Endothelial cell of umbilical vein (primary cell): ENCODE data around the gene H1-8. TPM values are rescaled to one million over a fixed set of nuclear protein-coding genes. Genes with fewer than 3 reads are reported as not detected.

Source experiments
- BruUV-seq: library from RNA; stranded (reverse); fragments of 400-500 nt; replicated peaks from 2 replicates; lab custom pipeline; 2021; lab: Mats Ljungman, UMichigan
- CTCF ChIA-PET: fragments of 300-600, 350-600 bp; sonication (Branson Sonifier 250); formaldehyde crosslinking; loops from one replicate; lab custom pipeline; 2021; ENCODE audit warnings: antibody characterized with exemption, inconsistent platforms; lab: Charles Lee
- POLR2A ChIA-PET: fragments of 300-600, 350-600 bp; sonication (Branson Sonifier 250); formaldehyde crosslinking; loops from one replicate; lab custom pipeline; 2021; ENCODE audit warnings: antibody characterized with exemption, inconsistent platforms; lab: Charles Lee
- DNase-seq: peaks from one replicate; pipeline ENCODE4 v3.0.0-alpha.2; 2011; ENCODE audit warnings: low read depth, low spot score
- FAIRE-seq: peaks from 2 replicates; lab custom pipeline; 2011; peaks lifted over from hg19 to GRCh38; lab: Jason Lieb, UNC
- H2AFZ ChIP-seq: 2 replicates; pipeline ENCODE4 v1.6.0; 2012; ENCODE audit warnings: low read depth, low read length, control low read depth, inconsistent platforms
- H3K27ac ChIP-seq: 2 replicates; pipeline ENCODE4 v1.5.1; 2011; ENCODE audit warnings: low read depth, mild to moderate bottlenecking, control low read depth, low read length, moderate library complexity; ENCODE audit not compliant: insufficient read depth
- H3K27me3 ChIP-seq, 2 experiments: 2 replicates each; pipeline versions ENCODE4 v1.6.0 to v1.6.1; 2011; ENCODE audit warnings: low read length in 2 of 2, mixed read lengths in 1 of 2; ENCODE audit not compliant: control insufficient read depth in 2 of 2, insufficient read depth in 2 of 2
- H3K36me3 ChIP-seq, 2 experiments: 2 replicates in 1 of 2; 3 replicates in 1 of 2; pipeline ENCODE4 v1.5.1; 2011; ENCODE audit warnings: low read length in 2 of 2, mild to moderate bottlenecking in 1 of 2, moderate library complexity in 1 of 2; ENCODE audit not compliant: control insufficient read depth in 2 of 2, insufficient read depth in 2 of 2; ENCODE audit errors: extremely low read depth in 1 of 2
- H3K4me1 ChIP-seq: 3 replicates; pipeline ENCODE4 v1.5.1; 2011; ENCODE audit warnings: mild to moderate bottlenecking, low read length; ENCODE audit not compliant: control insufficient read depth, insufficient read depth; ENCODE audit errors: extremely low read depth
- H3K4me2 ChIP-seq: 2 replicates; pipeline ENCODE4 v1.6.1; 2011; ENCODE audit warnings: low read length, control low read depth, mixed read lengths; ENCODE audit not compliant: insufficient read depth
- H3K4me3 ChIP-seq, 3 experiments: fragments of 200-600 bp in 1 of 3; sonication (generic), shearing (Covaris generic) in 1 of 3; replicated peaks in 1 of 3; 2 replicates each; pipeline ENCODE4 v1.5.1; 2011 to 2016; ENCODE audit warnings: control low read depth in 3 of 3, low read length in 3 of 3, mild to moderate bottlenecking in 2 of 3, inconsistent platforms in 1 of 3, low read depth in 1 of 3, moderate library complexity in 1 of 3; ENCODE audit not compliant: insufficient read depth in 1 of 3
- H3K79me2 ChIP-seq: 2 replicates; pipeline ENCODE4 v1.6.0; 2012; ENCODE audit warnings: low read length, inconsistent platforms; ENCODE audit not compliant: control insufficient read depth, insufficient read depth
- H3K9ac ChIP-seq: replicated peaks from 2 replicates; pipeline ENCODE3; 2011; ENCODE audit warnings: low read length, control low read depth; ENCODE audit not compliant: insufficient read depth; ENCODE audit errors: extremely low read depth
- H3K9me1 ChIP-seq: replicated peaks from 3 replicates; pipeline ENCODE4 v1.6.0; 2011; ENCODE audit warnings: mild to moderate bottlenecking, low read length; ENCODE audit not compliant: control insufficient read depth, insufficient read depth; ENCODE audit errors: extremely low read depth
- H3K9me3 ChIP-seq: replicated peaks from 2 replicates; pipeline ENCODE4 v1.5.1; 2012; ENCODE audit warnings: low read length, inconsistent platforms; ENCODE audit not compliant: control insufficient read depth, insufficient read depth
- H4K20me1 ChIP-seq: replicated peaks from 2 replicates; pipeline ENCODE3; 2011; ENCODE audit warnings: mild to moderate bottlenecking, low read length; ENCODE audit not compliant: control insufficient read depth, insufficient read depth; ENCODE audit errors: extremely low read depth
- CTCF ChIP-seq, 2 donors: IDR thresholded peaks; 1 replicate in 1 of 2; 2 replicates in 1 of 2; pipeline ENCODE4 v1.5.1; 2011; ENCODE audit warnings: low read length in 2 of 2, mild to moderate bottlenecking in 2 of 2, moderate library complexity in 2 of 2, control low read depth in 1 of 2, inconsistent platforms in 1 of 2, low read depth in 1 of 2; ENCODE audit not compliant: insufficient read depth in 1 of 2; ENCODE audit errors: extremely low read depth in 1 of 2
- EZH2 ChIP-seq: IDR thresholded peaks from 2 replicates; pipeline ENCODE4 v1.6.1; 2012; ENCODE audit warnings: borderline replicate concordance, low read depth, mild to moderate bottlenecking, moderate library complexity, low read length, inconsistent platforms; ENCODE audit not compliant: severe bottlenecking
- FOS ChIP-seq: IDR thresholded peaks from 2 replicates; pipeline ENCODE4 v1.6.1; 2011; ENCODE audit warnings: mild to moderate bottlenecking, low read length, moderate library complexity, borderline replicate concordance; ENCODE audit not compliant: insufficient read depth
- GATA2 ChIP-seq: IDR thresholded peaks from 2 replicates; pipeline ENCODE4 v1.7.0; 2011; ENCODE audit warnings: low read depth, mild to moderate bottlenecking, moderate library complexity, mixed read lengths, low read length; ENCODE audit not compliant: insufficient read length, insufficient read depth
- JUN ChIP-seq: IDR thresholded peaks from 2 replicates; pipeline ENCODE4 v1.6.1; 2011; ENCODE audit warnings: borderline replicate concordance, low read depth; ENCODE audit not compliant: insufficient read length, insufficient read depth
- MAX ChIP-seq: IDR thresholded peaks from 2 replicates; pipeline ENCODE4 v1.6.1; 2011; ENCODE audit not compliant: insufficient read depth, insufficient read length
- MYC ChIP-seq: IDR thresholded peaks from one replicate; pipeline ENCODE4 v1.6.1; 2011; ENCODE audit warnings: mild to moderate bottlenecking, low read depth, low read length
- POLR2A ChIP-seq: IDR thresholded peaks from 2 replicates; pipeline ENCODE4 v1.6.1; 2012; ENCODE audit warnings: low read depth, mild to moderate bottlenecking, control low read depth, low read length
- POLR2AphosphoS5 ChIP-seq: IDR thresholded peaks from 2 replicates; pipeline ENCODE4 v1.6.1; 2012; ENCODE audit warnings: low read depth, mild to moderate bottlenecking, control low read depth, low read length, moderate library complexity; ENCODE audit not compliant: insufficient read depth
- dilution Hi-C: fragments of 300-500 bp; cut with MboI; formaldehyde crosslinking; loops from one replicate; pipeline ENCODE4 v1.15.0; 2019; ENCODE audit warnings: low sequenced_read_pairs; ENCODE audit not compliant: extremely low pct_ligation_motif_present
- intact Hi-C: fragments of 100-400 bp; cut with micrococcal nuclease; formaldehyde crosslinking; loops from one replicate; pipeline ENCODE4 v1.10.0; 2022
- polyA plus RNA-seq, 4 experiments: library from polyadenylated mRNA; depleted of rRNA in 3 of 4; stranded (reverse) in 3 of 4; unstranded in 1 of 4; fragments of >200 nt; gene quantifications; 2 replicates each; pipeline versions ENCODE4 v1.2.1 to v1.2.3, GENCODE V29; 2011 to 2012; ENCODE audit warnings: missing spikeins in 1 of 4
- total RNA-seq: library from RNA; stranded (reverse); gene quantifications from 2 replicates; pipeline ENCODE4 v1.2.3, GENCODE V29; 2021

The H1-8 gene
- total and polyA plus RNA-seq, 2 donors (not counting 3 experiments of a cell fraction or from before 2014, with no cell fraction given) = not detected

GRCh38 chr3:129562803-129563202 is 19.8 kb downstream of the H1-8 start:
- POLR2A ChIA-PET = no interaction called here
- BruUV-seq = no TSS peak
- H4K20me1 ChIP-seq = no peaks in the 10 kb centered on the region
- H3K27ac ChIP-seq = no peak overlapping the region
- H3K9ac ChIP-seq = no peak overlapping the region
- no peak for TF ChIP-seq EZH2
- TF ChIP-seq POLR2AphosphoS5 = no peak
- TF ChIP-seq POLR2A = no peak
- TF ChIP-seq MYC = no peak
- no peak for TF ChIP-seq MAX
- TF ChIP-seq GATA2 = no peak
- TF ChIP-seq JUN = no peak
- TF ChIP-seq FOS = no peak
- TF ChIP-seq CTCF (IDR thresholded peaks at IDR 0.05; ENCODE audit: extremely low read depth in 1 of 2, insufficient read depth in 1 of 2, low read depth in 1 of 2, low read length in 2 of 2) = no peak
- no peak overlapping the region for H3K4me3 ChIP-seq
- H3K4me1 ChIP-seq = peaks cover 42% of the 10 kb centered on the region
- H3K4me2 ChIP-seq = no peak overlapping the region
- H3K79me2 ChIP-seq = no peaks in the 10 kb centered on the region
- CTCF ChIA-PET = interaction anchor here (1.0 to 6.4 kb wide), 2 partner anchors 71 to 179 kb away, joined by 5 to 80 read pairs; no protein-coding TSS in a partner anchor
- no peaks in the 10 kb centered on the region for H3K27me3 ChIP-seq
- no peaks in the 10 kb centered on the region for H3K9me3 ChIP-seq
- H3K9me1 ChIP-seq = no peaks in the 10 kb centered on the region
- no peak overlapping the region for H2AFZ ChIP-seq
- no peak for DNase-seq
- no peak for FAIRE-seq
- peaks cover 25 to 68% of the 10 kb centered on the region in 2 experiments for H3K36me3 ChIP-seq
- intact Hi-C loops (loop anchor here (5.0 kb wide), 1 partner anchor 181 kb away; no protein-coding TSS in a partner anchor), dilution Hi-C loops (no loop called here)
